SK-N-MC (cell line): Measurements from ENCODE around the gene FOXC2.

Experiments
- EZH2 ChIP-seq: fragments of 200-600 bp; sonication (generic); IDR thresholded peaks from one replicate; pipeline ENCODE4 v1.6.1; 2017; ENCODE audit warnings: antibody characterized with exemption
- FOXP2 ChIP-seq: optimal IDR thresholded peaks from 2 replicates; pipeline ENCODE3; 2011; ENCODE audit warnings: mild to moderate bottlenecking, moderate library complexity; ENCODE audit not compliant: insufficient read depth; ENCODE audit errors: extremely low read length, control extremely low read depth
- POLR2AphosphoS5 ChIP-seq: IDR thresholded peaks from 2 replicates; pipeline ENCODE4 v1.6.1; 2012; ENCODE audit warnings: mild to moderate bottlenecking, low read depth, low read length, borderline replicate concordance

GRCh38 chr16:86522634-86523033 lies 44.0 kb upstream of the FOXC2 start:
- TF ChIP-seq EZH2 (no peak), POLR2AphosphoS5 (no peak), FOXP2 (no peak)
